SU-DHL-6 (cell line): ENCODE results near the gene VPS37C.

Source experiments
- EZH2phosphoT487 ChIP-seq: fragments of 200-600 bp; sonication (generic), shearing (Covaris generic); conservative IDR thresholded peaks from 2 replicates; pipeline ENCODE4 v1.6.1; 2018; ENCODE audit warnings: mild to moderate bottlenecking, antibody characterized with exemption, low read length, moderate library complexity, mixed read lengths
- TF ChIP-seq, protein P1 (sequence below): fragments of 200-600 bp; sonication (generic); IDR thresholded peaks from one replicate; pipeline ENCODE4 v1.5.1; 2017; ENCODE audit warnings: antibody characterized with exemption, mild to moderate bottlenecking, low read length, moderate library complexity; ENCODE audit not compliant: insufficient read depth, poor library complexity, severe bottlenecking

DNA sequence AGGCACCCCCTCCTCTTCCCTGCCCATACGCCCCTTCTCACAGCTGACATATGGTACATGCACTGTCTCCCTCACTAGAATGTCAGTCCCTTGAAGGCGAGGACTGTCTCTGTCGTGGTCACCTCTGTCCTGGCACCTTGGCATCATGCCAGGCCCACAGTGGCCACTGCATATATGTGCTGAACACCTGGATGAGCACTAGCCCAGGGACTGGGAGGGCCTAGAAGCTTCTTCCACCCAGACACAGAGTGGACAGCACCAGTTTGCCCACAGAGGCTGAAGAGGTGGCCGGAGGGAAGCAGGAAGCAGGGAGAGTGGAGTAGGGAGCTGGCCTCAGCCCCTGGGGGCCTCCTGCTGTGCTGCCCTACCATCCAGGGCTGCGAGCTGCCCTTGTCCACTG, 28.6 kb downstream of the VPS37C start:
- TF ChIP-seq, protein P1, sequence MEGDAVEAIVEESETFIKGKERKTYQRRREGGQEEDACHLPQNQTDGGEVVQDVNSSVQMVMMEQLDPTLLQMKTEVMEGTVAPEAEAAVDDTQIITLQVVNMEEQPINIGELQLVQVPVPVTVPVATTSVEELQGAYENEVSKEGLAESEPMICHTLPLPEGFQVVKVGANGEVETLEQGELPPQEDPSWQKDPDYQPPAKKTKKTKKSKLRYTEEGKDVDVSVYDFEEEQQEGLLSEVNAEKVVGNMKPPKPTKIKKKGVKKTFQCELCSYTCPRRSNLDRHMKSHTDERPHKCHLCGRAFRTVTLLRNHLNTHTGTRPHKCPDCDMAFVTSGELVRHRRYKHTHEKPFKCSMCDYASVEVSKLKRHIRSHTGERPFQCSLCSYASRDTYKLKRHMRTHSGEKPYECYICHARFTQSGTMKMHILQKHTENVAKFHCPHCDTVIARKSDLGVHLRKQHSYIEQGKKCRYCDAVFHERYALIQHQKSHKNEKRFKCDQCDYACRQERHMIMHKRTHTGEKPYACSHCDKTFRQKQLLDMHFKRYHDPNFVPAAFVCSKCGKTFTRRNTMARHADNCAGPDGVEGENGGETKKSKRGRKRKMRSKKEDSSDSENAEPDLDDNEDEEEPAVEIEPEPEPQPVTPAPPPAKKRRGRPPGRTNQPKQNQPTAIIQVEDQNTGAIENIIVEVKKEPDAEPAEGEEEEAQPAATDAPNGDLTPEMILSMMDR = no peak
- TF ChIP-seq EZH2phosphoT487 = no peak
